AG04450 (cell line): ENCODE results near the gene PRPS1. TPM values are rescaled to one million over a fixed set of nuclear protein-coding genes. Genes with fewer than 3 reads are reported as not detected.

Source experiments
- CTCF ChIA-PET: fragments of 300-600, 350-600 bp; formaldehyde crosslinking; extraction: SDS; loops from one replicate; lab custom pipeline; 2022; ENCODE audit warnings: antibody characterized with exemption, inconsistent platforms; lab: Charles Lee
- POLR2A ChIA-PET: fragments of 350-600 bp; formaldehyde crosslinking; extraction: SDS; loops from one replicate; lab custom pipeline; 2021; ENCODE audit warnings: antibody characterized with exemption, inconsistent platforms; lab: Yijun Ruan, JAX
- DNase-seq: peaks from one replicate; pipeline ENCODE4 v3.0.0-alpha.2; 2011; ENCODE audit warnings: low read depth, low spot score
- H3K27ac ChIP-seq: one replicate; pipeline ENCODE4 v1.5.1; 2012; ENCODE audit warnings: low read depth, low read length, control low read depth
- H3K27me3 ChIP-seq: one replicate; pipeline ENCODE4 v1.6.0; 2012; ENCODE audit warnings: low read length; ENCODE audit not compliant: control insufficient read depth, insufficient read depth
- H3K4me3 ChIP-seq: 2 replicates; pipeline ENCODE4 v1.5.1; 2011; ENCODE audit warnings: mild to moderate bottlenecking, low read depth, low read length, control low read depth
- H3K9me3 ChIP-seq: 2 replicates; pipeline ENCODE4 v1.5.1; 2012; ENCODE audit warnings: low read length; ENCODE audit not compliant: control insufficient read depth, insufficient read depth
- polyA plus RNA-seq: library from polyadenylated mRNA; depleted of rRNA; stranded (reverse); fragments of >200 nt; gene quantifications from 2 replicates; pipeline ENCODE4 v1.2.3, GENCODE V29; 2011
- TF ChIP-seq, protein P1 (sequence below): IDR thresholded peaks from 2 replicates; pipeline ENCODE4 v1.5.1; 2011; ENCODE audit warnings: low read depth, low read length, control low read depth, inconsistent platforms

The PRPS1 gene
- polyA plus RNA-seq, 1 experiment, result 67.9 TPM

DNA sequence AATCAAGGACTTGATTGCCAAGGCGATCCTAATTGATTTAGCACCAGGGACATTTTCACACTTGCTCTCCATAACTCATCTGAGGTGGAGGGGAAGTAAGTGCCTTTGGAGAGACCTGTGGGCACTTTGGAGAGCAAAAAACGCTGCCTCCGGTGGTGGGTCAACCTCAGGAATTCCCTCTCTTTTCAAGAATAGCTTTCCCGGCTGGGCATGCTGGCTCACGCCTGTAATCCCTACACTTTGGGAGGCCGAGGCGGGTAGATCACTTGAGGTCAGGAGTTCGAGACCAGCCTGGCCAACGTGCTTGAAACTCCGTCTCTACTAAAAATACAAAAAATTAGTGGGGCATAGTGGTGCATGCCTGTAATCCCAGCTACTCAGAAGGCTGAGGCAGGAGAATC is 49.2 kb downstream of the PRPS1 start:
- Histone ChIP-seq H3K27me3 (no peaks in the 10 kb centered on the region), H3K27ac (peak overlapping the region; percentile 21), H3K9me3 (no peaks in the 10 kb centered on the region), H3K4me3 (no peak overlapping the region)
- DNase-seq, result no peak
- CTCF ChIA-PET, result interaction anchor here (1.1 to 3.0 kb wide), 5 partner anchors 18 to 100 kb away, joined by 3 to 10 read pairs (median 6); partner anchors contain the start of gene NCBP2L
- POLR2A ChIA-PET, result no interaction called here
- TF ChIP-seq, protein P1, sequence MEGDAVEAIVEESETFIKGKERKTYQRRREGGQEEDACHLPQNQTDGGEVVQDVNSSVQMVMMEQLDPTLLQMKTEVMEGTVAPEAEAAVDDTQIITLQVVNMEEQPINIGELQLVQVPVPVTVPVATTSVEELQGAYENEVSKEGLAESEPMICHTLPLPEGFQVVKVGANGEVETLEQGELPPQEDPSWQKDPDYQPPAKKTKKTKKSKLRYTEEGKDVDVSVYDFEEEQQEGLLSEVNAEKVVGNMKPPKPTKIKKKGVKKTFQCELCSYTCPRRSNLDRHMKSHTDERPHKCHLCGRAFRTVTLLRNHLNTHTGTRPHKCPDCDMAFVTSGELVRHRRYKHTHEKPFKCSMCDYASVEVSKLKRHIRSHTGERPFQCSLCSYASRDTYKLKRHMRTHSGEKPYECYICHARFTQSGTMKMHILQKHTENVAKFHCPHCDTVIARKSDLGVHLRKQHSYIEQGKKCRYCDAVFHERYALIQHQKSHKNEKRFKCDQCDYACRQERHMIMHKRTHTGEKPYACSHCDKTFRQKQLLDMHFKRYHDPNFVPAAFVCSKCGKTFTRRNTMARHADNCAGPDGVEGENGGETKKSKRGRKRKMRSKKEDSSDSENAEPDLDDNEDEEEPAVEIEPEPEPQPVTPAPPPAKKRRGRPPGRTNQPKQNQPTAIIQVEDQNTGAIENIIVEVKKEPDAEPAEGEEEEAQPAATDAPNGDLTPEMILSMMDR, result no peak

DNA sequence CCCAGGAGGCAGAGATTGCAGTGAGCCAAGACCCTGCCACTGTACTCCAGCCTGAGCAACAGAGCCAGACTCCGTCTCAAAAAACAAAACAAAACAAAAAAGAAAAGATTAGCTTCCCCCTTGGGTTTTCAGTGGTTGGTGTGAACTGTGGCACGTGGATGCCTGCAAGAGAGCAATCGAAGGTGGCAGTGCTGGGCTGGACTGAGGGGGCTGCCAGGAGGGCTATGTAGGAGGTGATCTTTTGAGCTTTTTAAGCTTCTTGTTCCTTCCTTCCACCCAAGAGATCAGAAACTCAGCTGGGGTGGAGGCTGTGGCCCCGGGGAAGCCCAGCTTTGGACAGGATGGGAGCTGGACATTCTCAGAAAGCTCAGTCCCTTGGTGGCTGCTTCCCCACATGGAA is 49.6 kb downstream of the PRPS1 start:
- H3K27ac ChIP-seq, result no peak overlapping the region
- TF ChIP-seq, protein P1, result no peak
- ChIA-PET POLR2A (no interaction called here), CTCF (interaction anchor here (1.1 to 3.0 kb wide), 4 partner anchors 19 to 99 kb away, joined by 3 to 10 read pairs (median 5); partner anchors contain the start of gene NCBP2L)
- H3K27me3 ChIP-seq, result no peaks in the 10 kb centered on the region
- no peak for DNase-seq
- no peak overlapping the region for H3K4me3 ChIP-seq
- no peaks in the 10 kb centered on the region for H3K9me3 ChIP-seq

DNA sequence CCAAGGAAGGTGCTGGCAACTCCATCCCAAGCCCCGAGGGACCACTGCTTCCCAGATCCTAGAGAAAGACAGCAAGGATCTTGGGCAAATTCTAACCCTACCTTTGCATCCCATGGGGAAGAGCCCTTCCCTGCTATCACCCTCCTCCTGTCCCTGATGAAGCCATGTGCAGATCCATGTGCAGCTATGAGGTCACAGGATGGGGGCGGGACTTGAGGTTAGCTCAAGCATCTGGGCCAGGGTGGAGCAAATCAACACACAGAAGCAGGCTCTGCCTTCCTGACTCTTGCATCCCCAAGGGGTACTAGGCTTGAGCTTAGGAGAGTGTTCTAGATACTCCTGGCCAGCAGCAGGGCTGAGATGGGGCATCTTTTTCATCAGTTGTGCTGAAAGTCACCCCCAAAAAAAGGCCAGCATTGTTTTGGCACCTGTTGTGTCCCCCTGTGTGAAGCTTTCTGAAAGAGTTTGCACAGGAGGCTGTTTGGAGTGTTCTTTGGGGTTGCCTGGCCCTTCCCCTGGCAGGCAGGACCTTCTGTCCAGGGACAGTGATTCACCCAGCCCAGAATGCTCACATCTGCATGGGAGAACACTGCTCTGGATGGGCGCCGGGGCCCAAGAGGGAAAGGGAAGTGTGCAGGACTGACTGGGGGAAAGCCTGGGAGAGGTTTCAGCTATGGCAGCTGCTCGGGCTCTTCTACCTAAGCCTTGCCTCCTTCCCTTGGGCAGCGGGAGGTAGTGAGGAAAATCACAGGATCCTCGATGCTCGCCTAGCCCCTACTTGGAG is 50.8 kb downstream of the PRPS1 start:
- H3K27me3 ChIP-seq, result no peaks in the 10 kb centered on the region
- no peak for DNase-seq
- no peak overlapping the region for H3K27ac ChIP-seq
- TF ChIP-seq, protein P1, result no peak
- no peak overlapping the region for H3K4me3 ChIP-seq
- ChIA-PET POLR2A (no interaction called here), CTCF (interaction anchor here (3.0 kb wide), 1 partner anchor 98 kb away, joined by 10 read pairs; the partner anchor contains the start of gene NCBP2L)
- no peaks in the 10 kb centered on the region for H3K9me3 ChIP-seq

DNA sequence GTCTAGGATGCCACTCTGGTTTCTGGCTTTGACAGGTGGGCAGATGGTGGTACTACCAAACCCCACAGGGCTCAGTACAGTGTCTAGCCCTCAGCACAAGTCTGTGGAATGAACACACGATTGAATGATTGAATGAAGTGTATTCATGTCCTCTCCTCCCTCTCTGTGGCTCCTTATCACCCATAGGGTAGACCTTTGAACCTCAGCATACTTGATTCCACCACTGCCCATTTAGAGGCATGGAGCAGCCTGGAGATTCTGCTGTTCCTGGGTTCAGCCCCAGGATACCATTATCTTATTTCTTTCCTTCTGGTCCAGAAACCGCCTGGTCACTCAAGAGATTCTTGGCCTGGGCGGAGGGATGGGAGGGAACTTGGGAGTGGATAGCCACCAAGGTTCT is 53.9 kb downstream of the PRPS1 start:
- no peaks in the 10 kb centered on the region for H3K27me3 ChIP-seq
- TF ChIP-seq, protein P1, result no peak
- POLR2A ChIA-PET, result no interaction called here
- H3K9me3 ChIP-seq, result no peaks in the 10 kb centered on the region
- H3K4me3 ChIP-seq, result no peak overlapping the region
- CTCF ChIA-PET, result no interaction called here
- no peak for DNase-seq
- H3K27ac ChIP-seq, result no peak overlapping the region
